NCI-H524 (cell line): Measurements from ENCODE around the gene COA1.
"Not testable (repeated sequence)": the region's sequence is repeated elsewhere in the genome, so short reads cannot be mapped to it uniquely, and the experiment has no call there.

Experiments used
- DNase-seq, 2 experiments: peaks; one replicate each; lab custom pipeline; 2025; lab: John Stamatoyannopoulos, UW

The COA1 gene

DNA sequence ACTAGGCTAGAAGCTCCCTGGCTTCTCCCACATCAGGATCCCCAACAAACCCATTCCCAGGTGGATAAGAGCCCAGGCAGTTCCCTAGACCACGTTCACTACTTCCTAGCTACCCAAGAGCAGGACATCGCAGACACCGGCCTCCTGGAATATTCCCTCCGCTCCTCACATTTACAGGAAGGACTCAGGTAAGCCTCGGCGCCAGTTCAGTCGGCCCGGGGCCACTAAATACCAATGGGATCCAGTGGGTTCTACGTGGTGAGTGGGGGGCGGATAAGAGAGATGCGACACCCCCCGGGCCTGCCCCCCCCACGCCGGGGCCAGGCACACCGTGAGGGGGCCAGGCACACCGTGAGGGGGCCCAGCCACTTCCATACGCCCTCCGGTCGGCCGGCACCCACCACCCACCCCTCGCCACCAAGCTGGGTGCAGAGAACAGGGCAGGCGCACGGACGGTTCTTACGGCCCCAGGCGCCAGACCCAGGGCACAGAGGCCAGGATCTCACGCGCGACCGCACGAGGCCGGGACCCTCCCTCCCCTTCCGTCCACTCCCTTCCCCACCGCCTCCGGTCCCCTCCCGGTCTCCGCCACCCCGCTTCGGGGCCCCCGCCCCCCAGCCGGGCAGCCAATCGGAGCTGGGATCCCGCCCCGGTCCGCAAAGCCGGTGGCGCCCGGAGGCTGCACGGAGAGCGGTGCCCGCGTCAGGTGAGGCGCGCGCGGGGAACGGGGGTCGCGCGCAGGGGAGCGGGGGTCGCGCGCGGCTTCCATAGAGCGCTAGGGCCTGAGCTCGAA lies 28.9 kb upstream of the COA1 start, which contains the start of gene BLVRA:
Gene BLVRA (plus strand): TSS at position 652 of the 793 bp plus-strand sequence. CDS start 12,479 bp downstream, outside the sequence.
- DNase-seq = peak; percentile 16 to 56

DNA sequence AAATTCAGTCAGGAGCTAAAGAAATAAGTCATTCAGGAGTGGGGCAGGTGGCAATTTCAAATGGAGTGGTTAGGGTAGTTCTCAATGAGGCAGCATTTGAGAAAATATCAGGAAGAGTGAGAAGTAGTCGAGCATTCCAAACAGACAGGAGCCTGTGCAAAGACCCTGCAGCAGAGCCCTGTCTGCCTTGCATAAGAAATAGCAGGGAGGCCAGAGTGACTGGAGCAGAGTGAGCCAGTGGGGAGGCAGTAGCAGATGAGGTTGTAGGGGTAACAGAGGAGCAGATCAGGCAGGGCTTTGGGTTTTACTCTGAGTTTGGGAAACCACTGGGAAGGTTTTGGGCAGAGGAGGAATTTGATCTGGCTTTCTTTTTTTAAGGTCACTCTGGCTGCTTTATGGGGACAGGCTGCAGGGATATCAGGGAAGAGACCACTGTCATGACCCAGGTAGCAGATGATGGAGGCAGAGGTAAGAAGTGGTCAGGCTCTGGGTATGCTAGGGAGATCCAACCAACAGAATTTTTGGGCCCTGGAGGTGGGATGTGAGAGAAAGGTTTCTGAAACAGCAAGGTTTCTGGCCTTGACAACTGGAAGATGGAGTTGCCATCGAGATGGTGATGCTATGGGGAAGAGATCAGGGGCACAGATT lies 27.9 kb upstream of the COA1 start:
- DNase-seq = no peak

DNA sequence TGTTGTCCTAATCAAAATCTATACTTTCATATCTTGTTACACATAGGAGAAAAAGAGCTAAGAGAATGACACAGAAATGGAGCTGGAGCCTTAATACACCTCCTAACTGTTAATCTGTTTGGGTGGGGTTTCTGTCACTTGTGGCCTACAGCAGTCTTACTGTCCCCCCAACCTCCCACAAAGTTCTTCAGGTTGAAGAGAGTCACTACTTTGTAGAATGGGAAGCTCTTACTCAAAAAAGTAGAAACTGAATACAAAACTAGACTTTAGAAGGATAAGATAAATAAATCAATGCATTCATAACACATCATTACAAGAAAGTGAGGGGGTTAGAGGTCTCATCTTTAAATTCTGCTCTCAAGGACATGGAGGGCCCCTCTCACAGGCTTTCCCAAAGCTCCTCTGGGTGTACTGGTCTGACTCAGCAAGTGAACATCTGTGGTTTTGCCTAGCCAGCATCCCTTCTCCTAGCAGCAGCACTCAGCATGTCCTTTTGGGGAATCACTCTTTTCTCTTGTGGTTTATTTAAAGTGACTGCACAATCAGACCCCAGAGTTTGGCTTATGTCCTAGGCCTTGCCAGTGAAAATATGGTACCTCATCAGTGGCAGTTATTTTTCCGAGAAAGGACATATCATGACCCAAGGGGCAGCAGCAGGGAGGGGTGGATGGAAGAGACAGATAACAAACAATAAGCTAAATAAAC lies 27.2 kb upstream of the COA1 start:
- no peak for DNase-seq

DNA sequence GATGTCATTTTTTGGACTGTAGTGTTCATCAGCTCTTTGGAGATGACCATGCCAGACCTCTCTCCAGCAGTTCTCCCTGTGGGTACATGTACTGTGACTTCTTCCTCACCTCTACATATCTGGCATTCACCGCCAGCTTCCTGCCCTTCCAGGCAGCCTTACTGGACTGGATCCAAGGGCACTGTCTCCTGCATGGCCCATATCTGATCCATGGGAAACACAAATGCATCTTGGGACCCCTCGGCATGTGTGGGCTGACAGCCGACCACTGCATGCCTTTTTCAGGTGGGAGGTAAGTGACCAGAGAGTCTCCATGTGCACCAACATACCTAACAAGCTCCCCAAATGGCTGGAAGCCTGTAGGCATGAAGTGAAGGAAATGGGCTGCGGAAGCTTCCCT lies 25.3 kb upstream of the COA1 start:
- no peak for DNase-seq

DNA sequence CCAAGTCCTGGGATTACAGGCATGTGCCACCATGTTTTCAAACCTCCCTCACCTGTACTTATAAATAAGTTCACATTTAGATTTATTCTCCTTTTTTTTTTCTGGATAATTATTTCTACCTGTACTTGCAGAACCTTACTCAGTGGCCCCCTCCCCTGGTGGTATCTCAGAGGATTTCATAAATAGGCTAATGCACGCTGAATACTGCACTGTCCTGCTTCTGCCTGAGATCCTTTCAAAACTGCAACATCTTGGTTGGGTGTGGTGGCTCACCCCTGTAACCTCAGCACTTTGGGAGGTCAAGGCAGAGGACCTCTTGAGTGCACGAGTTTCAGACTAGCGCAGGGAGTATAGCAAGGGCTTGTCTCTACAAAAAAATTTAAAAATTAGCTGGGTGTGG lies 24.5 kb upstream of the COA1 start:
- DNase-seq = no peak

DNA sequence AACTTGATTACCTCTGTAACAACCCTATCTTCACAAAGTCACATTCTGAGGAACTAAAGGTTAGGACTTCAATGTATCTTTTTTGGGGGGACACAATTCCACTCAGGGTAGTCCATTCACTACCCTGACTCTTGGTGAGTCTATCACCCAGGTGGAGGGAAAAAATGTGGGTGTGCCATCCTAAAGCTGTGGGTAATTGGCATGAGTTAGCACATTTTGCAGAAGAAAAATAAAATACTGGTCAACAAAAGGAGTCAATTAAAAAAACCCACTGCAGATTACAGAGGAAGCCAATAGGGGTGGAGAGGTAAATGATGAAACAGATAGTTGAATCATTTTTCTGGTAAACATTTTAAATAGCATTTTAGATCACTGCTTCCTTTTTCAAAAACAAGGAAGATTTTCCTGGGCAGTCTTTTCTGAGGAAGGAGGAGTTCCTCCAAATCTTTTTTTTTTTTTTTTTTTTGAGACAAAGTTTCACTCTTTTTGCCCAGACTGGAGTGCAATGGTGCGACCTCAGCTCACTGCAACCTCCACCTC lies 24.0 kb upstream of the COA1 start:
- DNase-seq = no peak

DNA sequence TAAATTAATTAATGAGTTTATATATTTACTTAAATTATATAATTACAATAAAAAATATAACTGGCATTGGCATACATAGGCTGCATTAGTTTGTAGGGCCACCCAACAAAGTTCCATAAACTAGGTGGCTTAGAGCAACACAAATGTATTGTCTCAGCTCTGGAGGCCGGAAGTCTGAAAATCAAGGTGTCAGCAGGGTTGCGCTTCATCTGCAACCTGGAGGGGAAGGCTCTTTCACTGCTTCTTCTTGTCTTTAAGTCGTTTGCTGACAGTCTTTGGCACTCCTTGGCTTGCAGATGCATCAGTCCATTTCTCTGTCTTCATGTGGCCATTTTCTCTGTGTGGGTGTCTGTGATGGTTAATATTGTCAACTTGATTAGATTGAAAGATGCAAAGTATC lies 23.1 kb upstream of the COA1 start:
- DNase-seq = no peak

DNA sequence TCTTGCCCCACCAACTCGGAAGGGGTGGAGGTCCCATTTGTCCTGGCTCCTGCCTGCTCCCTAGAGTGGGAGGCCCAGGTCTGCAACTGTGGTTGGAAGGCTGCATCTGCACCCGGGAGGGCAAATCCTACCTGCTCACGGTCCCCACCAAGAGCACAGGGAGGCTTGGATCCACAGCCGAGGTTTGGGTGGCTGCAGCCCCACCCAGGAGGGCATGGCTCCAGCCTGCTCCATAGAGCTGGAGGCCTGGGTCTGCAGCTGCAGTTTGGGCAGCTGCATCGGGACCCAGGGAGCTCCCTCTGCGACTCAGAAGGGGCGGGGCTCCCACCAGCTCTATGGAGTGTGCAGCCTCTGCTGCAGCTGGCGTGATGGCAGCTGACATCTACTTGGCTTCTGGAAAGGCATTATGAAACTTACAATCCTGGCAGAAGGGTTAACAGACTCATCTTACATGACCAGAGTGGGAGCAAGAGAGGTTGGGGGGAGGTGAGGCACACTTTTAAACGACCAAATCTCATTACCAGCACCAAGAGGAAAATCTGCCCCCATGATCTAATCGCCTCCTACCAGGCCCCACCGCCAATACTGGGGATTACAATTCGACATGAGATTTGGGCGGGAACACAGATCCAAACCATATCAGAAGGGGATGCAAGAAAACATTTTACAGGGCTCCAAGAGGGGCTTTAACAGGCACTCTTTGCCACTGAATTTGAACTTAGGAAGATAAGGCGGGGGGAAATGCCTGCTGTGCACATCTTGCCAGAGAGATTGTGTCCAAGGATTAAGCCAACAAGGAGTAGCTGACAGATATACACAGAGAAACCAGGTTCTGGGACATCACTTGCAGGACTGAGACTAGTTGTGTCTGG lies 20.9 kb upstream of the COA1 start:
- peak; percentile 22 to 81 for DNase-seq

DNA sequence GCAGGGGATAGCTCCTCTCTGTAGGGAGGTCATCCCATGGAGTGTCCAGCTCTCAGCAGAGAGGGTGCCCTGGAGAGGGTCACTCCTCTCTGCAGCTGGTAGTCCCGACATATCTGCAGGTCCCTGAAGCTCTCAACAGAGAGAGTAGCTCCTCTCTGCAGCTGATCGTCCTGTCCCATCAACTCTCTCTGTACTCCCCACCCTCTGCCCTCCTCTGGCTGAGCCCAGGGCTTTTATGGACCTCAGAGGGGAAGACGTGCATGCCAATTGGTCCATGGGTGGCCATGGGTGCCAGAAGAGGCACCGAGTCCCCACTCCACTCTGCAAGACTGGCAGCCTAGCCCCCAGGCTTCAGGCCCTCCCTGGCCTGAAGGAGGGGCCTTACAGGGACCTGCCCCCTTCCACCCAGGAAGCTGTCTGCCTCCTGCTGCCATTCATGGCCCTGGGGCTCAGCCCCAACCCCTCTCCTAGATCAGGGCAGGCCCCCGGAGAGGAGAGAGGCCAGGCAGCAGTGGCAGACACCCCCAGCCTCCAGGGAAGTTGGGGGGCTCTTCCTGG lies 20.1 kb upstream of the COA1 start:
- no peak for DNase-seq

DNA sequence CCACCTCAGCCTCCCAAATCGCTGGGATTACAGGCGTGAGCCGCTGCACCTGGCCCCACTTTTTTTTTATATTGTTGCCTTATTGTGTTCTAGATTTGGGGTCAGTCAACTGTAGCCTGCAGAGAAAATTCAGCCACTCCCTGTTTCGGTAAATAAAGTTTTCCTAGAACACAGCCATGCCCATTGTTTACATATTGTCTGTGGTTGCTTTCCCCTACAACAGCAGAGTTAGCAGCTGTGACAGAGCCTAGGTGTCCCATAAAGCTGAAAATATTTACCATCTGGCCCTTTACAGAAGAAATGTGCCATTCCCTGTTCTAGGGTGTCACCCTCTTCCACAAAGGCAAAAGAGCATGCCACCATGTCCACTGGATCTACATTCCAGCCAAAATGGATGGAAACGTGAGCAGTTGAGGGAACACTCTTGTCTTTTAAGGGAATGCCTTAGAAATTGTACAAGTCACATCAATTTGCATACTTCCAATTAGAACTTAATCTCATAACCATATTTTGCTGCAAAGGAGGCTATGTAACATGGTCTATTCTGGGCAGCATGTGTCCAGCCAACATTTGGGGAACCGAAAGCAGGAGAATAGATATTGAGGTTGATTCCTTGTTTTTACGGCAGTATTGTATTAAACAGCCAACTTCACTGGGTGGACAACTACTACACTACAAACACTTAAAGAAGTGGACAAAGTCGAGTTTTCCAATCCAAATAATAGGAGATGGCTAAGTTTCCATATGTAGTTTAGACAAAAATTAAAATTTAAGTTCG lies 18.2 kb upstream of the COA1 start:
- no peak for DNase-seq

DNA sequence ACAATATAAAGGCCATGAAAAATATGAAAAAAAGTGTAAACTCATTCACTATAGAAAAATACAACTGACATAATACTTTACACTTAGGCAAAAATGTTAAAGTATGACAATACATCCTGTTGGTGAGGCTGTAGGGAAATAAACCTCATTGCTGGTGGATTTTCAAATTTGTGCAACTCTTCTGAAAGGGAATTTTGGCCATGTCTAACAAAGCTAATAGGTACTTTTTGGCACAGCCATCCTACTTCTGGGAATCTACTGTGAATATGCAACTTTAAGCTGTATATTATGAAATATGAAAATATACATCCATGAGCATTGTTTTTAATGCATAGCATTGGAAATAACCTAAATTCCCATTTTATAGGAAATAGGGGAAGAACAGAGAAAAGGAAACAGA lies 13.4 kb upstream of the COA1 start:
- DNase-seq = no peak

DNA sequence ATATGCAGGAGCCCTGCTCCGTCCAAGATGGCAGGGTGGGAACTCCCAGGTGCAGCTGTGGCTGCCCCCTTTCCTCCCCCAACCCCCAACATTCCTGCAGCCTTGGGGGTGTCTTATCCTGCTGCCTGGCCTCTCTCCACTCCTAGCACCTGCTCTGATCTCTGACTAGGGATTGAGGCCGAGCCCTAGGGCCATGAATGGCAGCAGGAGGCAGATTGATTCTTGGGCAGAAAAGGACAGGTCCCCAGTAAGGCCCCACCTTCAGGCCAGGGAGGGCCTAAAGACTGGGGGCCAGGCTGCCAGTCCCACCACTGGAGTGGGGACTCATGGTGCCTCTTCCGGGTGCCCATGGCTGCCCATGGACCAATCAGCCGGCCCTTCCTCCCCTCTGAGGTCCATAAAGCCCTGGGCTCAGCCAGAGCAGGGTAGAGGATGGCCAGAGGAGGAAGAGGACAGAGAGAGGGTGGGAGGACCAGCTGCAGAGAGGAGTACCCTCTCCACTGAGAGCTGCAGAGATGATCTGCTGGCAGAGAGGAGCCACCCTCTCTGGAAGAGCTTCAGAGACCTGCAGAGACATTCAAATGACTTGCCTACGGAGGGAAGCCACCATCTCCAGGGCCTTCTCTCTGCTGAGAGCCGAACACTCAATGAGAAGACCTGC lies 8.3 kb upstream of the COA1 start:
- no peak for DNase-seq

DNA sequence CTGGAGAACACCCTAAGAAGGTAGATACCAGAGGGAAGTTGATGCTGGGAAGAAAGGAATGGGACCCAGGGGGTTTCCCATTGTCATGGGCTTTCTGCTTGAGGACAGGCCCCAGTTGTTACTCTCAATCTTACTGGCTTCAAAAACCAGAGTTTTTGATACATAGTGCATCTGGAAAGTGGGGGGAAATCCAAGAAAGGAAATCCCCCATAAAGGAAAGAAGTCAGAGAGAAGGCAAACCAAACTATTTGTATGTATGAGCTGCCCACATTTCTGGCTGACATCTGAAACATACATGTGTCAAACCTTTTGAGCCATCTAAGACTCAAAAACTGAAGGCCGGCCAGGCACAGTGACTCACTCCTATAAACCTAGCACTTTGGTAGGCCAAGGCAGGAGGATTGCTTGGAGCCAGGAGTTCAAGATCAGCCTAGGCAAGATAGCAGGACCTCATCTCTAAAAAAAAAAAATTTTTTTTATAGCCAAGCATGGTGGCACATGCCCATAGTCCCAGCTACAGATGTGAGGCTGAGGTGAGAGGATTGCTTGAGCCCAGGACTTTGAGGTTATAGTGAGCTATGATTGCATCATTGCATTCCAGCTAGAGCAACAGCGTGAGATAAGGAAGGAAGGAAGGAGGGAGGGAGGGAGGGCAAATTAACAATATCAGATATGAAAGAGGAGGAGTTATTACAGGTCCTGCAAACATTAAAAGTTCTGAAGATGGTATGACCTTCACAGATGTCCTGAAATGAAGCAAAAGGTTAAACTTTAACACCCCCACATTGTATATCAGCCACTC lies 6.7 kb upstream of the COA1 start:
- DNase-seq = no peak

DNA sequence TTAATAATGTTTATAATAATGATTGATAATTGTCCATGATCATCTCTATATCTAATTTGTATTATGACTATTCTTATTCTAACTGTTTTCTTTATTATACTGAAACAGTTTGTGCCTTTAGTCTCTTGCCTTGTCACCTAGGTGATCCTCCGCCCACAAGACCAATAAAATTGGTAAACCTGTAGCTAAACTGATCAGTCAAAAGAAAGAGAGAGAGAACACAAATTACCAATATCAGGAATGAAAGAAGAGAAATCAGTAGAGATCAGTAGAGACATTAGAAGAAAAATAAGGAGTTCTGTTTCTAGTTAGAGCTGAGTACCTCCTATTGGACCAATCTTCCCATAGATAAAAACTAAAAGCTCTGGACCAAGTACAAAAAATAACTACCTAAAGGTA lies 6.1 kb upstream of the COA1 start:
- no peak for DNase-seq

DNA sequence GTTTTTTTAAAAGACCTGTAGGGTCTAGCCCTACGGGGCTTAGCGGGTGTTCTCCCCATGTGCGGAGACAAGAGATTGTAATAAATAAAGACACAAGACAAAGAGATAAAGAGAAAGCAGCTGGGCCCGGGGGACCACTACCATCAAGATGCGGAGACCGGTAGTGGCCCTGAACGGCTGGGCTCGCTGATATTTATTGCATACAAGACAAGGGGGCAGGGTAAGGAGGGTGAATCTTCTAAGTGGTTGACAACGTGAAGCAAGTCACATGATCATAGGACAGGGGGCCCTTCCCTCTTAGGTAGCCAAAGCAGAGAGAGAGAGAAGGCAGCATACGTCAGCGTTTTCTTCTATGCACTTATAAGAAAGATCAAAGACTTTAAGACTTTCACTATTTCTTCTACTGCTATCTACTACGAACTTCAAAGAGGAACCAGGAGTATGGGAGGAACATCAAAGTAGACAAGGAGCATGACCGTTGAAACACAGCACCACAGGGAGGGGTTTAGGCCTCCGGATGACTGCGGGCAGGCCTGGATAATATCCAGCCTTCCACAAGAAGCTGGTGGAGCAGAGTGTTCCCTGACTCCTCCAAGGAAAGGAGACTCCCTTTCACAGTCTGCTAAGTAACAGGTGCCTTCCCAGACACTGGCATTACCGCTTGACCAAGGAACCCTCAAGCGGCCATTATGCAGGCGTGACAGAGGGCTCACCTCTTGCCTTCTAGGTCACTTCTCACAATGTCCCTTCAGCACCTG lies 5.4 kb upstream of the COA1 start:
- DNase-seq = not testable (repeated sequence)

DNA sequence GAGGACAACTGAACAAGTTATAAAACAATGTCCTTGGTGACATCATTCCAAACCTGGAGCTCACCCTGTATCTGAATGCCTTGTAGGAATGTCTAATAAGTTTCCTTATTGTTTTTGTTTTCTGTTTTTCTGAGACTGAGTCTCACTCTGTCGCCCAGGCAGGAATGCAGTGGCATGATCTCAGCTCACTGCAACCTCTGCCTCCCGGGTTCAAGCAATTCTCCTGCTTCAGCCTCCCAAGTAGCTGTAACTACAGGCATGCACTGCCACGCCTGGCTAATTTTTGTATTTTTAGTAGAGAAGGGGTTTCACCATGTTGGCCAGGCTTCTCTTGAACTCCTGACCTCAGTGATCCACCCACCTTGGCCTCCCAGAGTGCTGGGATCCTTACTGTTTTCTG lies 2.2 kb upstream of the COA1 start:
- not testable (repeated sequence) for DNase-seq

DNA sequence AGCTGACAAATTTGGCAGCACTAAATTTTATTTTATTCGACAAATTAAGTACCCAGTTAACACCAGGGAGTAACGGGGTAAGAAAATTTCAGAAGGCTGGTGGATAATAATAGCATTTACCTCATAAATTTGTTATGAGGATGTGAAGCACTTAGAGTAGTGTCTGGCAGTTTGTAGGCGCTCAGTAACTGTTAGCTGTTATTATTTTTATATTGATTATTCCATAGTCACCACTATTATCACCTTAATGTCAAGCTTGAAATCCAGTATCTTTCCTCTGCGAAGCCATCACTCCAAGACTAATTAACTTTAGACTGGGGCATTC lies 563 bp upstream of the COA1 start:
- DNase-seq = no peak

DNA sequence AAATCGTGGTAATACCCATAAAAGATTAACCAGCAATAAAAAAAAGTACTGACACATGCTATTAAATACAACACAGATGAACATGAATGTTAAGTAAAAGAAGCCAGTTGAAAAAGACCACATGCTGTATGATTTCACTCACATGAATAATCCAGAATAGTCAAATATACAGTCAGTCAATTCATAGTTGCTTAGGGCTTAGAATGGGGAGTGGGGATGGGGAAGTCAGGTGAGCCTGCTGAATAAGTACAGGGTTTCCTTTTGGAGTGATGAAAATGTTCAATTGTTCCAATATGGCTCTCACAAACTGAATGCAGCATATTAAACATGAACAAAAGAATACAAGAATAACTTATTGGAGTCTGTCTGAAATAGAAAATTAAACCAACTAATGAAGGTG lies 1.8 kb downstream of the COA1 start:
- no peak for DNase-seq

DNA sequence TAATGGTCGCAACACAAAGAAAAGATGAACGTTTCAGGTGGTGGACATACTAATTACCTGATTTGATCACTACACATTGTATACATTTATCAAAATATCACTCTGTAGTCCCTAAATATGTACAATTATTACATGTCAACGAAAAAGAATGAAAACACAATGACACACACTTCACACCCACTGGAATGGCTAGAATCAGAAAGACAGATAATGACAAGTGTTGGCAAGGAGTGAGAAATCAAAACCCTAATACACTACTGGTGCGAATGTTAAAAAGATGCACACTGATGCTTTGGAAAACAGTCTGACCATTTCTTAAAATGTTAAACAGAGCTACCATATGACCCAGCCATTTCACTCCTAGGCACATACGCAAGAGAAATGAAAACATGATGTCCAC lies 2.3 kb downstream of the COA1 start:
- DNase-seq = no peak
